Glutamatergic neuron (in vitro differentiated cells): Measurements from ENCODE around the gene LRRC18. TPM values are rescaled to one million over a fixed set of nuclear protein-coding genes. Genes with fewer than 3 reads are reported as not detected.

ENCODE experiments used
- DNase-seq: peaks from one replicate; pipeline ENCODE4 v3.0.0; 2022
- H3K27ac Mint-ChIP-seq: one replicate; pipeline ENCODE4 v1.8.0; 2020; ENCODE audit warnings: mild to moderate bottlenecking, mixed read lengths, inconsistent platforms; ENCODE audit not compliant: unreplicated experiment
- H3K27me3 Mint-ChIP-seq: one replicate; pipeline ENCODE4 v1.8.0; 2020; ENCODE audit warnings: mild to moderate bottlenecking, moderate library complexity, mixed read lengths, inconsistent platforms; ENCODE audit not compliant: unreplicated experiment
- H3K36me3 Mint-ChIP-seq: one replicate; pipeline ENCODE4 v1.8.0; 2020; ENCODE audit warnings: mild to moderate bottlenecking, mixed read lengths, inconsistent platforms; ENCODE audit not compliant: unreplicated experiment
- H3K4me1 Mint-ChIP-seq: one replicate; pipeline ENCODE4 v1.8.0; 2020; ENCODE audit warnings: mild to moderate bottlenecking, low read depth, mixed read lengths, inconsistent platforms; ENCODE audit not compliant: unreplicated experiment
- H3K4me3 Mint-ChIP-seq: one replicate; pipeline ENCODE4 v1.8.0; 2020; ENCODE audit warnings: mild to moderate bottlenecking, mixed read lengths, inconsistent platforms; ENCODE audit not compliant: unreplicated experiment
- H3K9me3 Mint-ChIP-seq: one replicate; pipeline ENCODE4 v1.8.0; 2020; ENCODE audit warnings: mild to moderate bottlenecking, moderate library complexity, mixed read lengths, inconsistent platforms; ENCODE audit not compliant: unreplicated experiment
- CTCF ChIP-seq: fragments of 200-600 bp; sonication (generic); IDR thresholded peaks from one replicate; pipeline ENCODE4 v1.5.0; 2021; ENCODE audit not compliant: partially characterized antibody, unreplicated experiment
- total RNA-seq: library from RNA; stranded (reverse); fragmentation: NEBNext Ultra II Directional; extraction: Animal tissue kit (Norgen Biotek cat#: 25700); gene quantifications from one replicate; pipeline ENCODE4 v1.2.1, GENCODE V29; 2021; ENCODE audit not compliant: unreplicated experiment

LRRC18 gene
- total RNA-seq, 1 donor from 2014 or later = not detected

GRCh38 chr10:48944171-48944570 is 4.5 kb upstream of the LRRC18 start:
- peaks cover 4% of the 10 kb centered on the region for H3K4me1 Mint-ChIP-seq
- TF ChIP-seq CTCF = no peak
- H3K4me3 Mint-ChIP-seq = no peak overlapping the region
- DNase-seq = no peak
- no peak overlapping the region for H3K27ac Mint-ChIP-seq
- H3K36me3 Mint-ChIP-seq = no peaks in the 10 kb centered on the region
- no peaks in the 10 kb centered on the region for H3K9me3 Mint-ChIP-seq
- H3K27me3 Mint-ChIP-seq = no peaks in the 10 kb centered on the region

- TF ChIP-seq CTCF = no peak
- DNase-seq = no peak
- Mint-ChIP-seq H3K4me1 (peaks cover 4% of the 10 kb centered on the region), H3K9me3 (no peaks in the 10 kb centered on the region), H3K27ac (no peak overlapping the region), H3K36me3 (no peaks in the 10 kb centered on the region), H3K4me3 (no peak overlapping the region), H3K27me3 (no peaks in the 10 kb centered on the region)
Observed at GRCh38 chr10:48943096-48943495, 3.5 kb upstream of the LRRC18 start.

GRCh38 chr10:48941427-48942075 is 1.9 kb upstream of the LRRC18 start:
- Mint-ChIP-seq H3K27ac (no peak overlapping the region), H3K9me3 (no peaks in the 10 kb centered on the region), H3K4me1 (peaks cover 4% of the 10 kb centered on the region), H3K4me3 (no peak overlapping the region), H3K27me3 (peaks cover 2% of the 10 kb centered on the region), H3K36me3 (no peaks in the 10 kb centered on the region)
- DNase-seq = no peak
- no peak for TF ChIP-seq CTCF

GRCh38 chr10:48940958-48941357 is 1.3 kb upstream of the LRRC18 start:
- H3K27me3 Mint-ChIP-seq = peaks cover 2% of the 10 kb centered on the region
- no peak overlapping the region for H3K27ac Mint-ChIP-seq
- H3K4me3 Mint-ChIP-seq = no peak overlapping the region
- peaks cover 4% of the 10 kb centered on the region for H3K4me1 Mint-ChIP-seq
- DNase-seq = no peak
- no peaks in the 10 kb centered on the region for H3K9me3 Mint-ChIP-seq
- TF ChIP-seq CTCF = no peak
- H3K36me3 Mint-ChIP-seq = no peaks in the 10 kb centered on the region

GRCh38 chr10:48940372-48940771 is 732 bp upstream of the LRRC18 start:
- Mint-ChIP-seq H3K27ac (no peak overlapping the region), H3K27me3 (peaks cover 2% of the 10 kb centered on the region), H3K4me1 (peaks cover 4% of the 10 kb centered on the region), H3K36me3 (no peaks in the 10 kb centered on the region), H3K4me3 (no peak overlapping the region), H3K9me3 (no peaks in the 10 kb centered on the region)
- TF ChIP-seq CTCF = no peak
- no peak for DNase-seq
